K562 (cell line): ENCODE measurements around the gene RAI14. TPM values are rescaled to one million over a fixed set of nuclear protein-coding genes. Genes with fewer than 3 reads are reported as not detected.

Source experiments
- ATAC-seq: fragments of 200-7000 bp; cut with Tn5 transposase; 3 replicates; pipeline ENCODE4 v1.9.1; 2020; ENCODE audit warnings: moderate library complexity
- BruUV-seq: library from RNA; stranded (reverse); fragments of 400-500 nt; replicated peaks from 2 replicates; lab custom pipeline; 2021; lab: Mats Ljungman, UMichigan
- CTCF ChIA-PET: fragments of 300-600 bp; formaldehyde crosslinking; extraction: SDS; loops from one replicate; lab custom pipeline; 2021; ENCODE audit warnings: low intra/inter-chr PET ratio; lab: Yijun Ruan, JAX
- POLR2A ChIA-PET: fragments of 300-600, 350-650 bp; sonication (Branson Sonifier 250); formaldehyde crosslinking; extraction: SDS; loops from one replicate; lab custom pipeline; 2021; ENCODE audit warnings: antibody characterized with exemption, inconsistent platforms; lab: Yijun Ruan, JAX
- DNase-seq, 4 experiments: peaks; one replicate each; pipeline versions ENCODE4 v3.0.0 to v3.0.0-alpha.2; 2011 to 2018; ENCODE audit warnings: low spot score in 3 of 4, mixed read lengths in 3 of 4; ENCODE audit errors: extremely low read depth in 1 of 4
- FAIRE-seq: peaks from 2 replicates; lab custom pipeline; 2011; peaks lifted over from hg19 to GRCh38; lab: Jason Lieb, UNC
- H2AFZ ChIP-seq: 2 replicates; pipeline ENCODE4 v1.6.0; 2011; ENCODE audit warnings: low read depth, low read length, control low read depth, inconsistent platforms
- H3K27ac ChIP-seq: fragments of 200-600 bp; 3 replicates; pipeline ENCODE4 v1.8.0; 2011; ENCODE audit warnings: low read depth, mild to moderate bottlenecking, control low read depth, inconsistent platforms, low read length, moderate library complexity, mixed read lengths; ENCODE audit errors: extremely low read depth
- H3K27me3 ChIP-seq, 2 experiments: fragments of 300-600 bp in 1 of 2; 2 replicates in 1 of 2; 3 replicates in 1 of 2; pipeline versions ENCODE4 v1.6.0 to v1.8.0; 2011; ENCODE audit warnings: inconsistent platforms in 2 of 2, low read length in 2 of 2, mild to moderate bottlenecking in 1 of 2, mixed read lengths in 1 of 2, moderate library complexity in 1 of 2; ENCODE audit not compliant: control insufficient read depth in 2 of 2, insufficient read depth in 2 of 2
- H3K36me3 ChIP-seq: fragments of 300-600 bp; 3 replicates; pipeline ENCODE4 v1.8.0; 2011; ENCODE audit warnings: mild to moderate bottlenecking, low read length, inconsistent platforms; ENCODE audit not compliant: control insufficient read depth, insufficient read depth
- H3K4me1 ChIP-seq, 2 experiments: fragments of 200-600 bp in 1 of 2; replicated peaks in 1 of 2; 2 replicates in 1 of 2; 3 replicates in 1 of 2; pipeline versions ENCODE4 v1.5.1 to v1.8.0; 2011; ENCODE audit warnings: inconsistent platforms in 2 of 2, low read length in 2 of 2, mild to moderate bottlenecking in 1 of 2, mixed read lengths in 1 of 2, moderate library complexity in 1 of 2; ENCODE audit not compliant: control insufficient read depth in 2 of 2, insufficient read depth in 2 of 2
- H3K4me2 ChIP-seq: 2 replicates; pipeline ENCODE4 v1.6.1; 2011; ENCODE audit warnings: low read length, control low read depth, inconsistent platforms, mixed read lengths; ENCODE audit not compliant: insufficient read depth
- H3K4me3 ChIP-seq: fragments of 200-600 bp; sonication (generic), shearing (Covaris generic); 2 replicates; pipeline ENCODE4 v1.5.1; 2016; ENCODE audit warnings: control low read depth, inconsistent platforms
- H3K79me2 ChIP-seq: fragments of 200-600 bp; 3 replicates; pipeline ENCODE4 v1.8.0; 2011; ENCODE audit warnings: low read length, inconsistent platforms; ENCODE audit not compliant: control insufficient read depth, insufficient read depth
- H3K9ac ChIP-seq, 2 experiments: 2 replicates each; pipeline versions ENCODE4 v1.6.0 to v1.6.1; 2011; ENCODE audit warnings: low read depth in 2 of 2, low read length in 2 of 2, control low read depth in 1 of 2, inconsistent platforms in 1 of 2, mild to moderate bottlenecking in 1 of 2, mixed read lengths in 1 of 2; ENCODE audit not compliant: insufficient read depth in 1 of 2
- H3K9me1 ChIP-seq: one replicate; pipeline ENCODE4 v1.6.0; 2011; ENCODE audit warnings: inconsistent platforms, mild to moderate bottlenecking, low read length, moderate library complexity; ENCODE audit not compliant: control insufficient read depth, insufficient read depth
- H3K9me3 ChIP-seq: replicated peaks from 2 replicates; pipeline ENCODE4 v1.5.1; 2011; ENCODE audit warnings: low read depth, low read length, inconsistent platforms; ENCODE audit not compliant: control insufficient read depth, insufficient read depth
- H4K20me1 ChIP-seq: replicated peaks from 2 replicates; pipeline ENCODE4 v1.6.1; 2011; ENCODE audit warnings: low read length, inconsistent platforms, mixed read lengths; ENCODE audit not compliant: control insufficient read depth, insufficient read depth
- RBM25 ChIP-seq: fragments of 200-400 bp; formaldehyde crosslinking; IDR thresholded peaks from 2 replicates; pipeline ENCODE4 v1.6.1; 2018; ENCODE audit warnings: low read length, low read depth, moderate library complexity; ENCODE audit not compliant: severe bottlenecking
- VEZF1 ChIP-seq: fragments of 200-800 bp; sonication (Bioruptor generic); IDR thresholded peaks from 2 replicates; pipeline ENCODE4 v1.6.1; 2017; ENCODE audit warnings: missing genetic modification characterization, missing compliant biosample characterization
- ZFP1 ChIP-seq: fragments of 450-650 bp; formaldehyde crosslinking; IDR thresholded peaks from 2 replicates; pipeline ENCODE4 v1.4.0; 2020; ENCODE audit warnings: mild to moderate bottlenecking, mixed read lengths
- ZKSCAN1 ChIP-seq: fragments of 150-350 bp; IDR thresholded peaks from 2 replicates; pipeline ENCODE4 v1.6.1; 2016; ENCODE audit warnings: low read depth, low read length
- ZNF121 ChIP-seq: sonication (generic); formaldehyde crosslinking; conservative IDR thresholded peaks from 2 replicates; pipeline ENCODE4 v1.8.0; 2022; ENCODE audit warnings: missing genetic modification reagents
- WGBS: fragments of 100-300 bp; shearing (Covaris generic); methylation state at CpG from one replicate; pipeline ENCODE4 v1.1.6; 2016; ENCODE audit warnings: low coverage, mixed read lengths; ENCODE audit not compliant: insufficient coverage; ENCODE audit errors: missing lambda C conversion rate; 5-methylcytosine and 5-hydroxymethylcytosine counted together
- in situ Hi-C: fragments of 300-500 bp; cut with MboI; formaldehyde crosslinking; loops from 4 replicates; pipeline ENCODE4 v1.15.0; 2018; ENCODE audit warnings: inconsistent platforms, mixed read lengths
- intact Hi-C: fragments of 100-400 bp; cut with micrococcal nuclease; formaldehyde crosslinking; loops from 2 replicates; pipeline ENCODE4 v1.14.2; 2022
- polyA plus RNA-seq, 8 experiments: library from polyadenylated mRNA; depleted of rRNA in 4 of 8; stranded (reverse) in 5 of 8; unstranded in 3 of 8; fragments of >200 nt; fragmentation: Nextera tagmentation in 2 of 8; fragmentation: Illumina TruSeq in 1 of 8; extraction: Ambion mirVana in 2 of 8; extraction: Trizol in 1 of 8; gene quantifications; 2 replicates each; pipeline versions ENCODE4 v1.2.1 to v1.2.3, GENCODE V29; 2011 to 2014; ENCODE audit warnings: inconsistent platforms in 1 of 8, missing spikeins in 1 of 8
- total RNA-seq, 7 experiments: library from RNA; depleted of rRNA in 6 of 7; stranded (reverse); fragments of >200 nt in 6 of 7; fragmentation: Illumina TruSeq in 2 of 7; extraction: Trizol in 2 of 7; gene quantifications; 2 replicates each; pipeline versions ENCODE4 v1.2.1 to v1.2.3, GENCODE V29; 2011 to 2021; ENCODE audit warnings: low replicate concordance in 1 of 7

RAI14 gene
- total and polyA plus RNA-seq, 9 of the 15 experiments (the other 6 are each of a cell fraction or from before 2014, with no cell fraction given): 11.3 to 82.5 (median 34.8) TPM

- Histone ChIP-seq H3K4me3 (no peak overlapping the region), H3K27me3 (no peaks in the 10 kb centered on the region), H2AFZ (no peak overlapping the region), H4K20me1 (no peaks in the 10 kb centered on the region), H3K9me1 (no peaks in the 10 kb centered on the region), H3K79me2 (peaks cover 67% of the 10 kb centered on the region), H3K4me1 (peaks cover 10 to 26% of the 10 kb centered on the region in 2 experiments; a peak in 4 of 5 replicates), H3K36me3 (peaks cover 4% of the 10 kb centered on the region; the same call in 1 of the 3 replicates), H3K27ac (no peak overlapping the region), H3K4me2 (no peak overlapping the region), H3K9ac (no peak overlapping the region), H3K9me3 (no peaks in the 10 kb centered on the region)
- in situ Hi-C loops (no loop called here), intact Hi-C loops (no loop called here)
- no peak for FAIRE-seq
- DNase-seq: no peak
- no peak for ATAC-seq
- WGBS: 87% methylated on average over 3 of the region's 3 CpGs
- no TSS peak for BruUV-seq
- ChIA-PET CTCF (no interaction called here), POLR2A (interaction anchor here (1.1 kb wide), 1 partner anchor 10 kb away, joined by 4 read pairs; no protein-coding TSS in a partner anchor)
- TF ChIP-seq VEZF1 (peak; percentile 18; the same call in 1 of the 2 replicates), ZNF121 (CRISPR knock-in tag) (peak; percentile 78), ZKSCAN1 (no peak), RBM25 (peak; percentile 16), ZFP1 (no peak)
These were observed 21.3 kb downstream of the RAI14 start for GRCh38 chr5:34677428-34677827.
